Ammon's horn (tissue), 1 donor: Measurements from ENCODE around the gene OST4.

Experiments used
- DNase-seq: peaks from one replicate; pipeline ENCODE4 v3.0.0-alpha.2; 2016; ENCODE audit warnings: low spot score

The OST4 gene

DNA sequence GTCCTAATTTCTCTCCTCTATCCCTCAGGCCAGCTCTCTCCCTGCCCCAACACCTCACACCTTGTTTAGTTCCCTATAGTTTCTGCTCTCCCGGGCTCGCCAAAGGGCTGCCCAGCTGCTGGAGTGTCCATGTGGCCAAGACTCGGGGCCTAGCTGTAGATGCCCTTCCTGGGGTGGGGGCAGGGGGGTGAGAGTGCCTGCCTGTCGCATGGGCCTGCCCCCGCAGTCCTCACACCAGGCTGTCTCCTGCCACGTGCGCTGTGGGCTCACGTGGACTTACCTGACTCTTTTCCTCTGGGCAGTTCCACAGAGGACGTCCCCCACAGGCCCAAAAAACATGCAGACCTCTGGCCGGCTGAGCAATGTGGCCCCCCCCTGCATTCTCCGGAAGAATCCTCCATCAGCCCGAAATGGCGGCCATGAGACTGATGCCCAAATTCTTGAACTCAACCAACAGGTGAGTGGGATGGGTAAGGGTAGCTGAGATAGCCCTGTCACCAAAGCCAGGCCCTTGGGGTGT is 46.1 kb downstream of the OST4 start:
- DNase-seq: no peak

GRCh38 chr2:27024812-27025211 is 46.6 kb downstream of the OST4 start:
- DNase-seq: no peak

GRCh38 chr2:27024188-27024587 is 47.3 kb downstream of the OST4 start:
- no peak for DNase-seq

GRCh38 chr2:27023740-27024139 is 47.7 kb downstream of the OST4 start:
- DNase-seq: no peak

- DNase-seq: no peak
These were observed 50.0 kb downstream of the OST4 start for GRCh38 chr2:27021253-27022049.
